Renal cortex interstitium (tissue), 11 donors: Measurements from ENCODE around the gene RASA3. TPM values are rescaled to one million over a fixed set of nuclear protein-coding genes. Genes with fewer than 3 reads are reported as not detected.

Source experiments
- DNase-seq, 11 donors: peaks; one replicate each; pipeline ENCODE4 v3.0.0-alpha.2; 2013; ENCODE audit warnings: low read depth in 9 of 11, low spot score in 4 of 11; ENCODE audit errors: extremely low read depth in 1 of 11
- polyA plus RNA-seq, 3 donors: library from polyadenylated mRNA; unstranded; fragments of 120-200 nt; gene quantifications; one replicate each; pipeline ENCODE4 v1.2.1, GENCODE V29; 2013; ENCODE audit not compliant: insufficient read length in 3 of 3

The RASA3 gene
- polyA plus RNA-seq, 3 donors, result 11.0 to 14.2 (median 12.5) TPM

- DNase-seq, result no peak
Measured at GRCh38 chr13:113962386-113962785, 170.0 kb downstream of the RASA3 start.

DNA sequence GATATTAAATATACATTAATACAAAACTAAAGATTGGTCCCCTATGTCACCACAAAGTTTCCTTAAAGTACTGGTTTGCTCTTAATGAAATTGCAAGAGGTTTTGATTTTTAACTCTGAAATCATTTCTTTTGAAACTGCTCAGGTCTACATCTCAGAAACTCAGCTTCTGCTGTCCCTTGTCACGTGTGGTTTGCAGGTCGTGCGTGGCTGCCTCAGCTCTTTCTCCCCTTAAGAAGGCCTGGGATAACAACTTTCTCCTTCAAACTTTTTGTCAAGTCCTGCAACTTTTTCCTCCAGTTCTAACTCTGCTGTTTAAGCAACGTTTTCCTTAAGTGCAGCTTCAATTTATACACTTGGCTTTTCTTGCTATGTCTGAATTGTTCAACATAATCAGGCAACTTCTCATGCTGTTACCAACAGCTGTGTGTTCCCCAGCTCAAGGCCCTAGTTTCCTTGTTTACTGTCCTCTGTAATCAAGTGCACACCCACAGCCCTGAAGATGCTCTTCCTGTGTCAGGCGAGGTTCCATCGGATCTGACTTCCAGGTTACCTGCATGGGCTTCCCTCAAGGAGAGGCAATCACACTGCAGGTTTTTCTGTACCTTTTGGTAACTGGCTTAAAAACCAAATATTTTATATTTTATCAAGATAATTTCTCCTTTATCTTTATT lies 172.0 kb downstream of the RASA3 start:
- DNase-seq, result no peak

DNA sequence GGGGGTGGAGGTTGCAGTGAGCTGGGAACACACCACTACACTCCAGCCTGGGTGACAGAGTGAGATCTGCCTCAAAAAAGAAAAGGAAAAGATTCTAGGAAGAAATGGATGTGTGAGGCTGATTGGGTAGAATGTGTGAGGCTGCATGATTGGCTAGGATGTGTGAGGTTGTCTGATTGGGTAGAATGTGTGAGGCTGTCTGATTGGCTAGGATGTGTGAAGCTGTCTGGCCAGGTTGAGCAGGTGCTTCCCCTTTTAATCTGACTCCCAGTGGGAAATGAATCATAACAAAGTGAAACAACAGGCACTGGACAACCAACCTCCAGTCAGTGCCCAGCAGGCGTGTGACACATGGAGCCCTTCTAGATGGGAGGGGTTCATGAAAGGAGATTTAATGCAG lies 173.2 kb downstream of the RASA3 start:
- DNase-seq, result no peak

DNA sequence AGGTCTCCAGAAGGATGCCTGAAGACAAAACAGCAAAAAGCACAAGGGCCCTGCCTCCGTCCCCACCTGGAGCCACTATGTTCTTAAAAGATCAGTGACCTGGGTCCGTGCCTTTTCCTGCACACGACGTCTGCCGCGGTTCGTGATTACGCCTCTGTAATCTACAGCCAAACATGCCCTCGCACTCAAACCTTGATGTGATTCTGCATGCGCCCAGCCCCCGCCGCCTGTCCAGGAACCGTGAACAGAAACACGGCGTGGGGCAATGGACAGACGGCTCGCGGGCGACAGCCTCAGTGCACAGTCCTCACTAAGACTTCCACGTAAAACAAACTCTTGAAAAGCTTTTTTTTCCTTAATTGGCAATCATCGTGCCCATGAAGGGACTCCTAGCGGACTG lies 174.1 kb downstream of the RASA3 start:
- DNase-seq, result no peak

DNA sequence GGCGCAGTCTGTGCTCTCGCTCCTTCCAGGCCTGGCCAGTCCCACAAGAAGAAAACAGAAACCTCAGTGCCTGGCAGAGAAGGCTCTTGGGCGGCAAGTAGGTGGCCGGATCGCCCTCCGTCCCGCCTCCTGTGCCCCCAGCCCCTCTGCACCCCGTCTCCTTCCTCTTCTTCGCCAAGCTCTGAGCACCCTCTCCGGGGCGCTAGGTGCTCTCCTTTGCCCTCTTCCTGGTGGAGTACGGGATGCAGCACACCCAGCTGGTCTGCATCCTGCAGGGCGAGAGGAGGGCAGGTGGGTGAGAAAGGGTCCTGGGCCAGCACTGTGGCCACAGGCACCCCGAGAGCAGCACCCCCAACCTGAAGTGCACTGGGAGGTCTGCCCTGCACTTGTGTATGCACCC lies 175.9 kb downstream of the RASA3 start:
- no peak for DNase-seq

- no peak for DNase-seq
Measured at GRCh38 chr13:113955691-113956090, 176.7 kb downstream of the RASA3 start.

DNA sequence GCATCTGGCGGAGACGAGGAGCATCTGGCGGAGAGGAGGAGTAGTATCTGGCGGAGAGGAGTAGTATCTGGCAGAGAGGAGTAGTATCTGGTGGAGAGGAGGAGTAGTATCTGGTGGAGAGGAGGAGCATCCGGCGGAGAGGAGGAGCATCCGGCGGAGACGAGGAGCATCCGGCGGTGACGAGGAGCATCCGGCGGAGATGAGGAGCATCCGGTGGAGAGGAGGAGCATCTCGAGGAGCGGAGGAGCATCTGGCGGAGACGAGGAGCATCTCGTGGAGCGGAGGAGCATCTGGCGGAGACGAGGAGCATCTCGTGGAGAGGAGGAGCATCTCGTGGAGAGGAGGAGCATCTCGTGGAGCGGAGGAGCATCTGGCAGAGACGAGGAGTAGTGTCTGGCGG lies 177.2 kb downstream of the RASA3 start:
- no peak for DNase-seq

DNA sequence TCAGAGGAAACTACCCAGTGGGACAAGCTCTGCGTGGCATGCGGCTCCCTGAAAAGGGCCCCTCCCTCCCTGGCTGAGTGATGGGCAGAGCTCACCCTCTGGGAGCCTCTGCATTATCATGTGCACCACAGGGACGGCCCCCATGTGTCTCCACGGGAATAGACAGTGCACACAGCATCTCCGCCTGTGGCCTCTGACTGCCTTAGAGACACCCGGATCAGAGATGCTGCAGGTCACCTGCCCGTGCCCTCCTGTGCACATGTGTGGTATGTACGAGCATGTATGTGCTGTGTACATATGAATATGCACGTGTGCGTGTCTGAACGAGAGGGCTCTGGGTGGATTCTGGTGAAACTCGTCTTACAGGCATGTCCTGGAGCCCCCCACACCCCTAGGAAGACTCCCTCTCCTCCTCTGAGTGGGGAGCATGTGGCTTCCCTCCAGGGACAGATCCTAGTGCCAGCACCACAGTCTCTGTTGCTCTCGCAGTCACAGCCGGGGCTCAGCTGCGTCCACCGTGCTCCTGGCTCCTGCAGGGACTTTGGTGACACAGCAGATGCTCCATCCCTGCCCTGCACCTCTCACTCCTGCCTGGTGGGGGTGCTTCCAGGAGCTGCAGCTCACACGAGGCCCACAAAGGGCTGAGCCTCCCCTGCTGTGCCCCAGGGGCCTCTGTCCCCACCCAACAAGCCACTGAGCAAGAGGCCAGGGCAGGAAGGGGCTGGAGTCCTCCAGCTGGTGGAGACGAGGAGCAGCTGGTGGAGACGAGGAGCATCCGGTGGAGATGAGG lies 178.2 kb downstream of the RASA3 start:
- DNase-seq, result no peak

DNA sequence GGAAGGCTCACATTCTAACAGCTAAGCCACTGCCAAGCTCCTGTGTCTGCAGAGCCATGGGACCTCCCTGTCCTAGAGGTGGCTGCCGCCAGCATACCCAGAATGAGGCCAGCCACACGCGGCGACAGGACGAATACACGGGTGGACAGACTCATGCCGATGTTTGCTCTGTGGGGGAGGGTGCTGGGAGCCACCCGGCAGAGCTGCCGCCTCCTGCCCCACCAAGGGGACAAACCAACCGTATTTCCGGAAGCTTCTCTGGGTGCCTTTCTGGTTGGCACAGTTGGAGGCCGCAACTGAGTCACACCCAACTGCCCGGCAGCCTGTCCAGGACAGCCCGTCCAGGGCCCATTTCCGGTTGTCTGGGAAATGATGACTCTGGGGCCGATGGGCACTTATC lies 178.9 kb downstream of the RASA3 start:
- no peak for DNase-seq

- no peak for DNase-seq
Measured at GRCh38 chr13:113952983-113953520, 179.4 kb downstream of the RASA3 start.

DNA sequence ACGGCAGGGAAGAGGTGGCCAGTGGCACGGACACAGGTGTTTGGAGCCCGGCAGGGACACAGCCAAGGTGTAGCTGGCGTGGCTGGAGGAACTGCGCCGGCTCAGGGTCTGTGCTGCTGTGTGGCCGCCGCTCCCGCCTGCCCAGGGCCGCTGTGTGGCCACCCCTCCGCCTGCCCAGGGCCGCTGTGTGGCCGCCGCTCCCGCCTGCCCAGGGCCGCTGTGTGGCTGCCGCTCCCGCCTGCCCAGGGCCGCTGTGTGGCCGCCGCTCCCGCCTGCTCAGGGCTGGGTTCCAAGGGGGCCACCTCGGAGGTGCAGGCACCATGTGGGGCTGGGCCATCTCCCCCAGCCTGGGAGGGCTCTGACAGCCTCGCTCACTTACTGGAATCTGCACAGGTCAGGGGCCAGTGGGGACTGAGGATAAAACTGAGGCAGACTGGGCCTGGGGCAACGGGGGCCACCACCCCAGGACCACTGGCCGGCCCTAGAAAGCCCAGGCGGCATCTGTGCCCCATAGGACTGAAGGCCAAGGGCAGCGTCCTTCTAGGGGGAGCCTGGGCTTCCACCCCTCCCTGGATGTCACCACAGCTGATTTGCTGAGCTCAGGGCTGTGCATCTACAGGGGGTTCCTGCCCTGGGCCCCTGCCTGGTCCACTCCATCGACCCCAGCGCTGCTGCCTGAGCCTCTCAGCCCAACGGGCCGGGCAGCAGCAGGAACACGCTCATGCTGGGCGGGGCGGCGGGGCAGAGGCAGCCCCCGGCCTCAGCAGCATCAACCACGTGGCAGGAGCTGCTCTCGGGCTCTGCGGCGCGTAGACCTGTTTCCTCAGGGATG lies 180.1 kb downstream of the RASA3 start:
- DNase-seq, result no peak

GRCh38 chr13:113951246-113951999 lies 181.0 kb downstream of the RASA3 start:
- DNase-seq, result peak in 3 of 11 donors; percentile 34 to 54 (median 41)

GRCh38 chr13:113950451-113951245 lies 181.8 kb downstream of the RASA3 start:
- no peak for DNase-seq

GRCh38 chr13:113949546-113949945 lies 182.9 kb downstream of the RASA3 start:
- no peak for DNase-seq

- no peak for DNase-seq
Measured at GRCh38 chr13:113948034-113948742, 184.2 kb downstream of the RASA3 start.

- no peak for DNase-seq
Measured at GRCh38 chr13:113947311-113948033, 185.0 kb downstream of the RASA3 start.
